GM18502 (cell line): ENCODE measurements around the gene VPS54.

Experiments used
- ATAC-seq: cut with Tn5 transposase; IDR thresholded peaks from one replicate; pipeline ENCODE4 v1.9.1; 2021; ENCODE audit warnings: mild to moderate bottlenecking; ENCODE audit not compliant: unreplicated experiment, poor library complexity

VPS54 gene, protein sequence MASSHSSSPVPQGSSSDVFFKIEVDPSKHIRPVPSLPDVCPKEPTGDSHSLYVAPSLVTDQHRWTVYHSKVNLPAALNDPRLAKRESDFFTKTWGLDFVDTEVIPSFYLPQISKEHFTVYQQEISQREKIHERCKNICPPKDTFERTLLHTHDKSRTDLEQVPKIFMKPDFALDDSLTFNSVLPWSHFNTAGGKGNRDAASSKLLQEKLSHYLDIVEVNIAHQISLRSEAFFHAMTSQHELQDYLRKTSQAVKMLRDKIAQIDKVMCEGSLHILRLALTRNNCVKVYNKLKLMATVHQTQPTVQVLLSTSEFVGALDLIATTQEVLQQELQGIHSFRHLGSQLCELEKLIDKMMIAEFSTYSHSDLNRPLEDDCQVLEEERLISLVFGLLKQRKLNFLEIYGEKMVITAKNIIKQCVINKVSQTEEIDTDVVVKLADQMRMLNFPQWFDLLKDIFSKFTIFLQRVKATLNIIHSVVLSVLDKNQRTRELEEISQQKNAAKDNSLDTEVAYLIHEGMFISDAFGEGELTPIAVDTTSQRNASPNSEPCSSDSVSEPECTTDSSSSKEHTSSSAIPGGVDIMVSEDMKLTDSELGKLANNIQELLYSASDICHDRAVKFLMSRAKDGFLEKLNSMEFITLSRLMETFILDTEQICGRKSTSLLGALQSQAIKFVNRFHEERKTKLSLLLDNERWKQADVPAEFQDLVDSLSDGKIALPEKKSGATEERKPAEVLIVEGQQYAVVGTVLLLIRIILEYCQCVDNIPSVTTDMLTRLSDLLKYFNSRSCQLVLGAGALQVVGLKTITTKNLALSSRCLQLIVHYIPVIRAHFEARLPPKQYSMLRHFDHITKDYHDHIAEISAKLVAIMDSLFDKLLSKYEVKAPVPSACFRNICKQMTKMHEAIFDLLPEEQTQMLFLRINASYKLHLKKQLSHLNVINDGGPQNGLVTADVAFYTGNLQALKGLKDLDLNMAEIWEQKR

DNA sequence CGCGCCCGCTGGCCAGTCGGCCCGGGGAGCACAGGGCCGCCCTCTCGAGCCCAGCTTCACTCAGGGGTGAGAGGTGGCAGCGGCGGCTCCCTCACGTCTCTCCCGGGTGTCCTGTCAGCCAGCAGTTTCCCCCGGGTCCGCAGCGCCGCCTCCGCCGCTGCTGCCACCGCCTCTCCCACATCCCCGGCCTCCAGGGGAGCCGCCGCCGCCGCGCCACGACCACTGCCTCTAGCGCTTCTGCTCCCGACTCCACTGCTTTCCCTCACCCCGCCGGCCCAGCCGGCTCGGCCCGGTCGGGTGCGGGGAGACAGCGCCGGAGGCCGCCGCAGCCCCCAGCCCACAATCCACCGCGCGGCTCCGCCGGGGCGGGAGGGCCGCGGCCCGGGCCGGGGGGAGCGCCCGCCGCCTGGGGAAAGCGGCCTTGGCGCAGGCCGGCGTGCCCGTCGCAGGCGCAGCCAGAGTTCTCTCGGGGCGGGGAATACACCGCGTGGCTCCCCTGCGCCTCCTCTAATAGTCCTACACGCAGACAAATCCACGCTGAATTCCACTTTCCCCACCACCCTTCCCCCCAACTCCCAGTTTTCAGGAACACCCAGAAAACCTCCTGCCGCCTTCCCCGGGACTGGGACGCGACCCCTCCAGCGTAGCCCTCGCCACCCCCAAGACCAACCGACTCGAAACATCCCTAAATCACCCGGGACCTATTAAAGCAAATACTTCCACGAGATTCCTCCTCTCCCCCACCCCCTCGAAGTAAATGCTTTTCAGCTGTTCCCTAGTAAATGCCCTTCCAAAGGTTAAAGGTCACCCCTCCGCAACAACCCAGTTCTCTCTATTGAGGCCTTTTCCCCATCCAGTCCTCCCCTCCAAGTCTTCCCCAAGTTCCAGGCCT, at the start of gene VPS54:
VPS54 (minus strand) TSS at position 346 of the 892 bp plus-strand sequence. CDS start 35,429 bp downstream, outside the sequence.
- ATAC-seq: peak; percentile 71

DNA sequence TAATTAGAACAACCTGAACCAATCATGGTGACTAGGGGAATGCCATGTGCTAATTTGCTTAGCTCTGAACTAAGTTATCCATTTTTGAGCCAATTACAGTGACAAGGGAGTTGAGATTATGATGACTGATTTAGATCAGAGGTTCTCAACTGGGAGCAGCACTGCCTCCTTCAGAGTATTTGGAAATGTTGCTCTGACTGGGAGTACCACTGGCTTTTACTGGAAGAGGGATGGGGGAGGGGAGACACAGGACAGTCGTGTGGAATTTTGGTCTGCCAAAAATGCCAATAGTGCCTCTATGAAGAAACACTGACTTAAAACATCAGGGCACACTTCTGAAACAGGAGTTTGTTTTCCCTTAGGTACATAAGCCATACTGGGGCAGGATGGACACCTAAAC, 48.1 kb upstream of the VPS54 start:
- ATAC-seq: no peak

DNA sequence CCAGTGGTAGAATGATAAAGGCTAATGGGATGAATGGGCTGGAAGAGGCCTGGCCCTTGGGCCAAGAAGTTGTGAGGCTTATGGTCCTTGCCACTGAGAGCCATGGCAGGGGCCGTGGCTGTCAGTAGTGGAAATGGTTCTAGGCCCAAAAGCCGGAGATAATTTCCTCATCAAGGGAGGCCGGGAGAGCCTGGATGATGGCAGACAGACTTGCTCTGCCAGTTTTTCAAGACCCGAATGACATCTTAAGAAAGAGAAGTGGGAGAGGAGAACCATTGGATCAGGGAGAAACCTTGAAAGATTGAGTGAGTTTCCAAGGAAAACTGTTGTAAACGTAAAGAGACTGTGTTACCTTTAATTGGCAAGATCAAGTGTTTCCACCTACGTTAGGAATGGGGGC, 46.3 kb upstream of the VPS54 start:
- ATAC-seq: no peak

DNA sequence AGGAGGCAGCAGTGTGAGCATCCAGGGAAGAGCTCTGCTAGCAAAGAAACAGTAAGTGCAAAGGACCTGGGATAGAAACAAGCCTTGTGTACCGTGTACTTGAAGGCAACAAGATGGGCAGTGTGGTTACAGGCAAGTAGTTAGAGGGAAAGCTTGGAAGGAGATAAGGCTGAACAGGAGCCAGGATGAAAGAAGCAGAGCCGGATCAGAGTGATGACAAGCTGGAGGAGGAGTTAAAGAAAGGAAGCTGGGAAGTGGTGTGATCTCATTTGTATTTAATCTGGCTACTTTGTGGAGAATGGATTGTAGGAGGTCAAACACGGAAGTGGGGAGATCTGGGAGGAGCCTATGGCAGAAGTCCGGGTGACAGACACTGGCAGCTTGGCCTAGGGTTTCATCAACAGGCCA, 44.7 kb upstream of the VPS54 start:
- no peak for ATAC-seq

DNA sequence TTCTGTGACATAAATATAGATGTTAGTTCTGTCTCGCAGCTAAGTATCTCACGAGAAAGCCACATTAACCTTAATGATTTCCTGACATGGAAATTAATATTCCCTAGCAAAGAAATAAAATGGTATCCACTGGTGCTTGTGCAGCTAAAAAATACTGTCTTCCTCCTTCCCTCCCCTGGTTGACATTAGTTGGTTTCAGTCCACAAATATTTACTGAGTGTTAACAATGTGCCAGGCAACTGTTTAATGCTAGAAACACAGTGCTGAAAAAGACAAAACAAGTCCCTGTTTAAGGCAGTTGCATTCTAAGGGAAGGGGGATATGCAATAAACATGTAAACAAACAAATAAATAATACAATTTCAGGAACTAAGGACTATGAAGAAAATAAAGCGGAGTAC, 44.2 kb upstream of the VPS54 start:
- ATAC-seq: no peak

DNA sequence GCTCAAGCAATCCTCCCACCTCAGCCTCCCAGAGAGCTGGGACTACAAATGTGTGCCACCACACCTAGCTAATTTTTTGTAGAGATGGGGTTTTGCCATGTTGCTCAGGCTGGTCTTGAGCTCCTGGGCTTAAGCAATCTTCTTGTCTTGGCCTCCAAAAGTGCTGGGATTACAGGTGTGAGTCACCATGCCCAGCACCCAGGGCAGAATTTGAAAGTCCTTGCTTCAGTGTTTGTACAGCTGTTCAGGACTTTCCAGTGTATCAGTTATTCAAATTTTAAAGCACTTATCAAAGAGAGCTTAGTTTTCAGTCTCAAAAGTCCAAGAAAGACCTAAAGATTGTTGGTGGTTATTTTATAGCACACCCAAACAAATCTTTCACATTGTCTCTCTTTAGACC, 43.6 kb upstream of the VPS54 start:
- ATAC-seq: peak; percentile 72

DNA sequence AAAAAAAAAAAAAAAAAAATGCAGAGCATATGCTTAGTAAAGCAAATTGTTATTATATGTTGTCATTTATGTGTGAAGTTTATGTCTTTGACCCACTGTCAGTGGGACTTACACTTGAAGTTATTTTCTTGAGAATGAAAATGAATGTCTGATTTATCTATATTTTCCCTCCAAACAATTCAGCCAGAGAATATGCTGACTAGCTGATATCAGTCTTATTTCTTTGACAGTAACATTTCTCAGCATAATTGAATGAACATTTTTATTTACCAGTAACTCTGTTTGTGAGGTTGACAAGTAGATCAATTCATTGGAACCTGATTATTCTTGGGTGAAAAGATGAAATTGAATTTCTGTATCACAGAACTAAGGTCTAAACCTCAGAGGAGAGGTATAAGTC, 40.0 kb upstream of the VPS54 start:
- ATAC-seq: no peak

DNA sequence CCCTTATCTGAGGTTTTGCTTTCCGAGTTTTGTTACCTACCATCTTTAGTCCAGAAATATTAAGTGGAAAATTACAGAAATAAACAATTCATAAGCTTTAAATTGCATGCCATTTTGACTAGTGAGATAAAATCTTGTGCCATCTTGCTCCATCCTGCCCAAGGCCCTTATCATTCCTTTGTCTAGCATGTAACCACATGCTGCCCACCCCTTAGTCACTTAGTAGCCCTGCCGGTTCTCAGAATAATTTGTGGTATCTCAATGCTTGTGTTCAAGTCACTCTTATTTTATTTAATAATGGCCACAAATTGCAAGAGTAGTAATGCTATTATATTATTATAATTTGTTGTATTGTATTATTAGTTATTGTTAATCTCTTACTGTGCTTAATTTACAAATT, 36.8 kb upstream of the VPS54 start:
- ATAC-seq: no peak

DNA sequence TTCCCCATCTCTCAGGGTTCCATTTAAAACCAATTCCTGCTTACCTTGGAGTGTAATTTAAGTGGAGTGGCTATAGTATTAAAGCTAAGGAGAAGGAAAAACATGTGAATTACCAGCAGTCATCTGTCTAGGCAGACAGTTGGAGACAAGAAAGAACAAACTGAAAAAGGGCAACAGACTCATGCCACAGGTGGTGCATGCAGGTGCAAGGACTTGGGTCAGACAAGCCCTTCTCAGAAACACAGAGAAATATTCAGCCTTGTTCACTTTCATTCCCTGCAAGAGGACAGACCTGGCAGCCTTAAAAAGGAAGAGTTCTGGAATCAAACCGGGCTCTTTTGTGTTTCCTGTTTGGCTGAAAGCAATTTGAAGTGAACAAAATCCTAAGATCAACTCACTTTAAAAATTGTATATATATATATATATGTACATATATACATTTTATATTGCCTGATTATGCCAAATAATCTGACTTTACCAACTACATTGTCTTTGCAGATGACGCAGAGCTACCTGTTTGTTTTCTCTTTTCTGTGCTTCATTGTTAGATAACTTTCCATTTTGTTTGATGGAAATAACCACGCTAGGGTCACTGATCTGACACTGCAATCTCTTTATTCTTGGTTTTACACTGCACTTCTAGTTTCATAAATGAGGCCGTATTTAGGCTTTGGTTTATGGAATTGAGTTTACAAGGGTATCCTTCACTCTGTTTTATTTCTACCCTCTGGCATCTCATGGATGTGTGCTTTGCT, 35.1 kb upstream of the VPS54 start:
- no peak for ATAC-seq

DNA sequence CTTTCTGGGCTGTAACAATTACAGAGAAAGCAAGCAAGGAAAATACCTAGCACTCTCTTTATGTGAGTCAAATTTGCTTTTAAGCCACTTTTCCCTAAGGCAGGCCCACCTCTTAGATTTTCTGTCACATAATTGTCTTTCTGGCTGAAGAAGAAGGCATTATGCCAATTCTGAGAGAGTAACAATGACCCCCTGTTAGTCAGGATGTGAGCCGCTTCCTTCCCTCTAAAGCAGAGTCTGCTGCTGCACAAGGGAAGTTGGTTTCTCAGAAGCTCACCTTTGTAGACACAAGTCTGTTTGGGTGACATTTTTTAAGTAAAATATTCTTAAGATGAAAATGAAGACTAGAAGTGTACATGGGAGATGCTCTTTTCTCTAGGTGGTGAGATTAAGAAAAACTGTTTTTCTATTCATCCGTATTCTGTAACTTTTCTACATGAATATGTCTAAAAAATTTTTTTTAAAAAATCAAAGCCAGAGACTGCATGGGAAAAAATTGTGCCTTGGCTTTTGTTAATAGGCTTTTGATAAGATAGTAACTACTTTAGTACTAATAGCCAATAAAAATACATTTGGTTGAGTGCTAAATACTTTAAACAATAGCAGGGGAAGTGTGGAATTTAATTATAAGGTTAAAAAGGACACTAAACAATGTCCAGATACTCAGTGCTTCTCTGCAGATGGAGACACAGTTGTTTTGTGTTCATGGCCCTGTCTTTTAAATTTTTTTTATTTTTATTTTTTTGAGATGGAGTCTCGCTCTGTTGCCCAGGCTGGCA, 33.4 kb upstream of the VPS54 start:
- no peak for ATAC-seq

DNA sequence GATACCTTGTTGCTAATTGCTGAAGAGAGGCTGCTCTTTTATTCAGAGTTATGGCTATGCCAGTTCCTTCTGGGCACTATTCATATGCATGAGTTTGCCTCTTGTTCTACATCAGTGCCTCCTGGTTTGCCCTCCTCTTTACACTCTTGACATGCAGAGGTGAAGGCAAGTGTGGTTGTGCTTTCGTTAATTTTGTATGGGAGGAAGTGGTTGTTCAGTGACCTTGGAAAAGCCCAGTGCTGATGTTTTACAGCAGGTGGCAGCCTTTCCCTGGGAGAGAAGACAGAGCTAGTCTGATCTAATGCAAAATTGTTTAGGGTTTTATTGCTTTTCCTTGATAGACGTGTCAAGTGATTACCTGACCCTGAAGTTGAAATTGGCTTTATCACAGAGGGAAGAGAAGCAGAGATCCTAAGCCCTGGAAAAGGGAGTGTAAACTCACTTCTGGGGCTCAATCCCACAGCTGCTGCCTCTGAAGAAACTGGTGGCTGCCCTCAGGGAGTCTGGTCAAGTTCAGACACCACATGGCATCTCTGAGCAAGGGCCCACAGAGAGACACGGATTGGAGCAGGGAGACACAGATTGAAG, 30.5 kb upstream of the VPS54 start:
- ATAC-seq: peak; percentile 80

DNA sequence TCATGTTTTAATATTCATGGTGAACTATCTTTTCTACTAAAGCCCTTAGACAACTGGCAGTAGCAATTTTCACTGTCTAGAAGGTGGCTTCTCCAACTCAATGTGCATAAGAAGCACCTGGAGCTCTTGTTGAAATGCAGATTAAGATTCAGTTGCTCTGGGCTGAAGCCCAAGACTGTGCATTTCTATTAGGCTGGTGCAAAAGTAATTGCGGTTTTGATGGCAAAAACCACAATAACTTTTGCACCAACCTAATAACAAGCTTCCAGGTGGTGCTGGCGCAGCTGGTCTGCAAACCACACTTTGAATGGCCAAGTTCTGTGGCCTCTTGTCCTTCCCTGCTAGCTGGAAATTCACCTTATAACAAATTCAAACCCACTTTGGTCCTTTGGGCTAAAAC, 26.7 kb upstream of the VPS54 start:
- ATAC-seq: no peak

DNA sequence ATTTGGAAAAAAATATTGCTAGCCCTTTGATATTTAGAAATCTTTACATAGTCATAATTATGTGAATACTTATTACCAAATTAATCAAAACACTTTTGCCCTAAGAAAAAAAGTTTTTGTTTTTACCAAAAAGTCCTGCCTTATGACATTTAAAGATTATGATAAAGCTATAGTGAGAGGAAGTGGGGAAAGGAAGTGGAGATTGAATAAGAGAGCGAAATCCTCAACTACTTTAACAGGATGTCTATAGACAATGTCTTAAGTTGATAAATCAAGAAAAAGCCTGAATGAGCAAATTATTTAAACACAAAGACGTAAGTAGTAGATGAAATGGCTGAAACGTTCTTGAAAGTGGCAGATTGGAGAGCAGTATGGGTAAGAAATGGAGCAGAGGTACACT, 20.9 kb upstream of the VPS54 start:
- ATAC-seq: no peak

DNA sequence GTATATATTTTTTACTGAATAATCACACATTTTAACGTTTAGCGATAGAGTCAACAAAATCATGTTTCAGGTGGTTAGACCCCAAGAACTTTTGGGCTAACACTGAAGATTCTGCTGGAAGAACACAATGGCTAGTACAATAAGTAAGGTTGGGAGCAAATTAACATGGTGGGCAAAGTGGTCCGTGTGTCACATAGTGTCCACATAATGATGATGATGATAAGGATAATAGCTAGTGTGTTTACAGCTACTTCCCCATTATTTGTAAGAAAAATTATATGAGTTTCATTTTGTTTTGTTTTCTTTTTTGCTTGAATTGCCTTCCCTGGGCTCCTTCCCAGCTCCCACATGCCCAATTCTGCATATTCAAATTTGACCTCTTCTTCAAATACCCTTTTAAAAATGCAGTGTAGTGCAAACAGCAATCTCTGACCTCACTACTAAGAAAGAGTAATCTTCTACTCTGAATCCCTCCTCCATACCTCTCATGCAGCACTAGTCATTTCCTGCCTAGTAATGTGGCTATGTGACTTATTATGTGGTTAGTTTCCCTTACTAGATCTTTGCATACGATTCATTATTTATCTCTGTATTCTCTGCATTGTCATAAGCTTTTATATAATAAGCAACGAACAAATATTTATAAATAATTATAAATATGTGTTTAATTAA, 16.9 kb upstream of the VPS54 start:
- peak; percentile 97 for ATAC-seq

DNA sequence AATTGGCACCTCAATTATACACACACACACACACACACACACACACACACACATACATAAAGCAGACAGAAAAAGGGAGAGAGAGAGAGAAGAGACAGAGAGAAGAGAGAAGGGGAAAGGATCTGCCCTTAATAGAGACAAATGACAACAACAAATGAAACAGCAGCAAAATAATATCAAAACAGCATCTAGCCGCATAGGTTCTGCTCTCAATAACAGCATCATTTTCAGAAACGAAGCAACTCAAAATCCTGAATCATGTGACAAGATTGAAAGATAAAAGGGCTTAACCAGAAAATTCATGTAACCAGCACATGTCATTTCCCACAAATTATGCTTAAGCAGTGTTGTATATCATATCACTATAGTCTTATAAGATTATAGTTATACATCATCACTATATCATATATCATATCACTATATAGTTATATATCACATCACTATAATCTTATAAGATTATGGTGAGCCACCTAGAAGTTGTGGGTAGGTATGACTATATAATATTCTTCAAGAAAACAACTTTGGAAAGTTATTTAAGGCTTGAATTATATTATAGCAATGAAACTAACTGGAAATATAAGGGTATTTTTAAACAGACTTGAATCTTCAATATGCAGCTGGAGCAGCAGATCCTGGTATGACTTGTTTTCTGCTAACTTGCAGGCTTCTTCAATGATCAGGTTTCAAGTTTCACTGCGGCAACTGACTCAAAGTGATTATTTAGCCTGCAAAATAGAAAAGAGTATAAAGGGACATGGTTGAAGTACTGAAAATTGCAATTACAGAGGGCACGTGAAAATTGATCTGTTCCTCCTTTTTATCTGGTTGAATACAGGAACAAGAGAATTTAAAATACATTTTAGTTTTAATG, 16.1 kb upstream of the VPS54 start:
- peak; percentile 60 for ATAC-seq

DNA sequence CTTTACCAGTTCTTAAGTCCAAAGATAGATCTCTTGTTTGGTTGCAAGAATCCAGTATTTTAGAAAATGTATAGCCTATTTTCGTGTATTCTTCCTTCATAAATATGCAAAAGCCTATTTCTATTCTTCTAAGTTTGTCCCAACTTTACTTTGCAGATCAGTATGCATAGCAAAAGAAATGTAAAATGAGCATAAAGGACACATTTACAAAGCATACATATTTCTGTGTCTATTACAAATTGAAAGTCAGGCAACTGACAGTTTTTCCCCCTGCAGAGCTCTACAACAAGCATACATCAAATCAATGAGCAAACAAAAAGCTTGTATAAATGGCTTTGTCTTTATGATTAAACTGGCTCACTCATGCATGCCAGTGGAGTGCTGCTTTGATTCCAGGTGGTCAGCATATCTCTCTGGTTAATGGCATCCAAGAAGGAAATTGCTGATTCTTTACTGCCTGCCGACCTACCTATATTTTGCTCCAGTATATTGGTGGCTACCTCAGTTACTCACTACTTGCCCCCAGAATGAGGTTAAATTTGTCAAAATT, 10.0 kb upstream of the VPS54 start:
- no peak for ATAC-seq

DNA sequence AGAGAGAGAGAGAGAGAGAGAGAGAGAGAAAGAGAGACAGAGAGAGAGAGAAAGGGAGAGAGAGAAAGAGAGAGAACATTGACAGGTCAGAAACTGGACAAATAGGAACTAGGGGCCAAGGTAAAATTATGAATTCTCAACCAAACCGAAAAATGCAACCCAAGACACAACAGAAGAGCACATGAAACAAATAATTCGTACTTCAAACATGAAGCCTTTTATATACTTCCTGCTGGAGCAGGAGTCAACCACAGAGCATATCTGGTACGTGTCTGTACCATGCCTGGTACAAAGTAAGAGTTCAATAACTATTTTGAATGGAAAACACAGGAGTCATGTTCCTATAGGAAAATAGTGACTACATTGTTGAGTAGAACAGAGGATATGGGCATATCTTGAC, 6.5 kb upstream of the VPS54 start:
- ATAC-seq: no peak
